IMR-90 (cell line): ENCODE results near the gene PDS5A. TPM values are rescaled to one million over a fixed set of nuclear protein-coding genes. Genes with fewer than 3 reads are reported as not detected.

Experiments
- ATAC-seq: fragments of 200-7000 bp; cut with Tn5 transposase; 2 replicates; pipeline ENCODE4 v1.9.1; 2020; ENCODE audit warnings: low read depth, mild to moderate bottlenecking, moderate library complexity
- BruUV-seq: library from RNA; stranded (reverse); fragments of 400-500 nt; replicated peaks from 2 replicates; lab custom pipeline; 2021; lab: Mats Ljungman, UMichigan
- CTCF ChIA-PET: fragments of 300-600 bp; formaldehyde crosslinking; extraction: SDS; loops from one replicate; lab custom pipeline; 2021; ENCODE audit warnings: antibody characterized with exemption; lab: Yijun Ruan, JAX
- POLR2A ChIA-PET: fragments of 300-600 bp; sonication (Branson Sonifier 250); formaldehyde crosslinking; loops from one replicate; lab custom pipeline; 2022; ENCODE audit warnings: antibody characterized with exemption; ENCODE audit not compliant: unreplicated experiment; lab: Charles Lee
- DNase-seq: peaks from one replicate; pipeline ENCODE4 v3.0.0; 2013
- H2AFZ ChIP-seq: replicated peaks from 2 replicates; pipeline ENCODE3; 2013; ENCODE audit warnings: low read length, mild to moderate bottlenecking; ENCODE audit not compliant: poor library complexity
- H2AK5ac ChIP-seq: 2 replicates; pipeline ENCODE4 v1.6.1; 2013; ENCODE audit warnings: low read depth, low read length, inconsistent platforms
- H2AK9ac ChIP-seq: replicated peaks from 2 replicates; pipeline ENCODE3; 2013; ENCODE audit warnings: mild to moderate bottlenecking, low read depth, low read length, moderate library complexity; ENCODE audit not compliant: poor library complexity
- H2BK120ac ChIP-seq: 2 replicates; pipeline ENCODE4 v1.6.1; 2013; ENCODE audit warnings: low read depth, low read length, inconsistent platforms
- H2BK15ac ChIP-seq: 3 replicates; pipeline ENCODE4 v1.6.1; 2013; ENCODE audit warnings: low read depth, low read length, inconsistent platforms
- H2BK20ac ChIP-seq: 2 replicates; pipeline ENCODE4 v1.6.1; 2013; ENCODE audit warnings: low read depth, mild to moderate bottlenecking, inconsistent platforms, low read length, moderate library complexity
- H2BK5ac ChIP-seq: 2 replicates; pipeline ENCODE4 v1.6.1; 2013; ENCODE audit warnings: mild to moderate bottlenecking, low read depth, low read length, inconsistent platforms; ENCODE audit not compliant: poor library complexity, severe bottlenecking
- H3K14ac ChIP-seq: replicated peaks from 2 replicates; pipeline ENCODE4 v1.6.1; 2013; ENCODE audit warnings: low read depth, low read length, inconsistent platforms
- H3K18ac ChIP-seq: 2 replicates; pipeline ENCODE4 v1.6.1; 2013; ENCODE audit warnings: low read depth, low read length, control low read depth
- H3K23ac ChIP-seq: 2 replicates; pipeline ENCODE4 v1.6.1; 2013; ENCODE audit warnings: low read depth, low read length, inconsistent platforms
- H3K27ac ChIP-seq: 2 replicates; pipeline ENCODE4 v1.5.1; 2013; ENCODE audit warnings: mild to moderate bottlenecking, control low read depth, low read length; ENCODE audit not compliant: insufficient read depth
- H3K27me3 ChIP-seq: 2 replicates; pipeline ENCODE4 v1.6.1; 2013; ENCODE audit warnings: low read length; ENCODE audit not compliant: control insufficient read depth, insufficient read depth
- H3K36me3 ChIP-seq: 2 replicates; pipeline ENCODE4 v1.6.1; 2013; ENCODE audit warnings: low read length, mixed read lengths; ENCODE audit not compliant: control insufficient read depth, insufficient read depth
- H3K4ac ChIP-seq: 2 replicates; pipeline ENCODE4 v1.6.1; 2013; ENCODE audit warnings: low read depth, low read length, inconsistent platforms
- H3K4me1 ChIP-seq: 2 replicates; pipeline ENCODE4 v1.6.1; 2013; ENCODE audit warnings: low read length, mixed read lengths; ENCODE audit not compliant: control insufficient read depth, insufficient read depth
- H3K4me2 ChIP-seq: 2 replicates; pipeline ENCODE4 v1.6.1; 2013; ENCODE audit warnings: low read depth, mild to moderate bottlenecking, control low read depth, low read length, moderate library complexity
- H3K4me3 ChIP-seq: 2 replicates; pipeline ENCODE4 v1.5.1; 2013; ENCODE audit warnings: low read depth, mild to moderate bottlenecking, control low read depth, low read length, moderate library complexity; ENCODE audit not compliant: insufficient read depth
- H3K56ac ChIP-seq: 2 replicates; pipeline ENCODE4 v1.6.1; 2013; ENCODE audit warnings: low read length, inconsistent platforms; ENCODE audit not compliant: insufficient read depth; ENCODE audit errors: extremely low read depth
- H3K79me1 ChIP-seq, 2 experiments: 2 replicates each; pipeline ENCODE4 v1.6.1; 2013; ENCODE audit warnings: low read length in 2 of 2, inconsistent platforms in 1 of 2, low read depth in 1 of 2
- H3K9ac ChIP-seq: 2 replicates; pipeline ENCODE4 v1.6.1; 2013; ENCODE audit warnings: low read depth, low read length, control low read depth
- H3K9me1 ChIP-seq: 2 replicates; pipeline ENCODE4 v1.6.1; 2013; ENCODE audit warnings: low read length, inconsistent platforms; ENCODE audit not compliant: insufficient read depth
- H3K9me3 ChIP-seq: 2 replicates; pipeline ENCODE4 v1.6.1; 2013; ENCODE audit warnings: low read length; ENCODE audit not compliant: control insufficient read depth, insufficient read depth
- H4K20me1 ChIP-seq: 2 replicates; pipeline ENCODE4 v1.6.1; 2013; ENCODE audit warnings: low read length, inconsistent platforms; ENCODE audit not compliant: insufficient read depth
- H4K5ac ChIP-seq: 2 replicates; pipeline ENCODE4 v1.6.1; 2013; ENCODE audit warnings: mild to moderate bottlenecking, low read depth, low read length, control low read depth
- H4K8ac ChIP-seq, 2 experiments: 2 replicates each; pipeline ENCODE4 v1.6.1; 2013; ENCODE audit warnings: low read depth in 2 of 2, low read length in 2 of 2, control low read depth in 1 of 2, inconsistent platforms in 1 of 2
- H4K91ac ChIP-seq: 2 replicates; pipeline ENCODE4 v1.6.1; 2013; ENCODE audit warnings: low read depth, low read length, inconsistent platforms; ENCODE audit not compliant: insufficient read depth
- BHLHE40 ChIP-seq: fragments of 150-350 bp; IDR thresholded peaks from 2 replicates; pipeline ENCODE4 v1.6.1; 2016; ENCODE audit warnings: mild to moderate bottlenecking, low read depth, low read length
- MAFK ChIP-seq: IDR thresholded peaks from 2 replicates; pipeline ENCODE4 v1.6.1; 2012; ENCODE audit warnings: low read depth, low read length, improper control_type of control experiment
- WGBS, 2 experiments: methylation state at CpG; one replicate each; pipeline versions ENCODE4 v1.1.5 to v1.1.7; 2013; ENCODE audit warnings: missing lambda C conversion rate in 2 of 2; ENCODE audit not compliant: insufficient read length in 1 of 2; ENCODE audit errors: extremely low coverage in 2 of 2; 5-methylcytosine and 5-hydroxymethylcytosine counted together
- dilution Hi-C: fragments of 300-500 bp; cut with HindIII; formaldehyde crosslinking; loops from one replicate; pipeline ENCODE4 v1.14.3; 2018; ENCODE audit warnings: low sequenced_read_pairs; ENCODE audit not compliant: unreplicated experiment
- in situ Hi-C: fragments of 300-500 bp; cut with MboI; formaldehyde crosslinking; loops from 3 replicates; pipeline ENCODE4 v1.14.3; 2019; ENCODE audit warnings: low sequenced_read_pairs, inconsistent platforms, mixed read lengths
- intact Hi-C: fragments of 100-400 bp; cut with micrococcal nuclease; formaldehyde crosslinking; loops from 2 replicates; pipeline ENCODE4 v1.10.0; 2022
- polyA plus RNA-seq, 3 experiments: library from polyadenylated mRNA; depleted of rRNA; stranded (reverse); fragments of >200 nt; gene quantifications; 2 replicates each; pipeline ENCODE4 v1.2.3, GENCODE V29; 2012; ENCODE audit warnings: low replicate concordance in 1 of 3
- total RNA-seq: library from RNA; depleted of rRNA; stranded (reverse); fragments of >200 nt; gene quantifications from 2 replicates; pipeline ENCODE4 v1.2.3, GENCODE V29; 2012

The PDS5A gene
- total and polyA plus RNA-seq, 2 of the 4 experiments (the other 2 are of a cell fraction) = 16.3 to 33.5 TPM

DNA sequence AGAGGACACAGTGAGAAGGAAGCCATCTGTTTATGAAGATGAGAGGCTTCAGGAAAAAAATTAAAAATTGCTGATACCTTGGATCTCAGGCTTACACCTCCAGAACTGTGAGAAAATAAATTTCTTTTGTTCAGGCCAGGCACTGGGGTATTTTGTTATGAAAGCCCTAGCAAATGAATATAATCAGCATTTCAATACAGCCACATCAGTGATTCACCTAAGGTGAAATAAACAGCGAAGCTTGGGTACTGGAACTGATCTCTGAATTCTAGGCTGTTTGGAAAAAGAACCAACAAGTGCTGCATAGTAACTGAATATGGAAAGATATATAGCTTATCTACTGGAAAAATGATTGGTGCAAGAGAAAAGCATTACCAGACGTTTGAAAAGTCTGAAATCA, 88.5 kb downstream of the PDS5A start:
- Histone ChIP-seq H4K20me1 (no peaks in the 10 kb centered on the region), H3K56ac (no peak overlapping the region), H3K79me1 (peaks cover 3 to 4% of the 10 kb centered on the region in 2 experiments; a peak in 3 of 4 replicates), H3K18ac (no peak overlapping the region), H4K5ac (no peak overlapping the region), H3K36me3 (peaks cover 22% of the 10 kb centered on the region), H3K27ac (no peak overlapping the region), H3K4me2 (no peak overlapping the region), H2BK120ac (no peak overlapping the region), H3K4me1 (no peaks in the 10 kb centered on the region), H2BK20ac (no peak overlapping the region), H2AK5ac (no peak overlapping the region), H3K27me3 (no peaks in the 10 kb centered on the region), H2BK15ac (no peak overlapping the region), H3K4me3 (no peak overlapping the region), H2BK5ac (no peak overlapping the region), H4K8ac (no peak overlapping the region), H2AFZ (no peak overlapping the region), H3K9ac (no peak overlapping the region), H3K9me3 (no peaks in the 10 kb centered on the region), H3K9me1 (no peaks in the 10 kb centered on the region), H3K23ac (no peak overlapping the region), H3K14ac (no peak overlapping the region), H2AK9ac (no peak overlapping the region), H3K4ac (no peak overlapping the region), H4K91ac (no peak overlapping the region)
- in situ Hi-C loops = no loop called here
- POLR2A ChIA-PET = no interaction called here
- TF ChIP-seq BHLHE40 (no peak), MAFK (no peak)
- ATAC-seq (no peak), DNase-seq (no peak)
- BruUV-seq = no TSS peak
- CTCF ChIA-PET = no interaction called here
- intact Hi-C loops = no loop called here
- WGBS, 2 experiments = no CpG with 5 or more reads among the region's 2 CpGs
- dilution Hi-C loops = no loop called here
